Panc1 (cell line): ENCODE results near the gene IZUMO4. TPM values are rescaled to one million over a fixed set of nuclear protein-coding genes. Genes with fewer than 3 reads are reported as not detected.

Experiments used
- ATAC-seq: fragments of 200-7000 bp; cut with Tn5 transposase; 2 replicates; pipeline ENCODE4 v1.9.1; 2020; ENCODE audit warnings: mild to moderate bottlenecking, moderate library complexity
- BruUV-seq: library from RNA; stranded (reverse); fragments of 400-500 nt; replicated peaks from 2 replicates; lab custom pipeline; 2021; lab: Mats Ljungman, UMichigan
- CTCF ChIA-PET: fragments of 300-600 bp; sonication (Branson Sonifier 250); formaldehyde crosslinking; loops from one replicate; lab custom pipeline; 2022; ENCODE audit warnings: antibody characterized with exemption; lab: Charles Lee
- POLR2A ChIA-PET: fragments of 300-600 bp; sonication (Branson Sonifier 250); formaldehyde crosslinking; loops from one replicate; lab custom pipeline; 2022; ENCODE audit warnings: antibody characterized with exemption; lab: Charles Lee
- DNase-seq: peaks from one replicate; pipeline ENCODE4 v3.0.0-alpha.2; 2010; ENCODE audit warnings: low read depth, low spot score
- H3K27ac ChIP-seq: 2 replicates; pipeline ENCODE4 v1.5.1; 2011; ENCODE audit warnings: mild to moderate bottlenecking, low read length, inconsistent platforms
- H3K27me3 ChIP-seq: fragments of 200-500 bp; sonication (Bioruptor generic); 2 replicates; pipeline ENCODE4 v1.6.0; 2014; ENCODE audit warnings: low read length, inconsistent platforms; ENCODE audit not compliant: control insufficient read depth, insufficient read depth
- H3K36me3 ChIP-seq: fragments of 200-500 bp; sonication (Bioruptor generic); 2 replicates; pipeline ENCODE4 v1.5.1; 2014; ENCODE audit warnings: inconsistent platforms, mild to moderate bottlenecking, low read length, moderate library complexity; ENCODE audit not compliant: control insufficient read depth, insufficient read depth
- H3K4me1 ChIP-seq: 2 replicates; pipeline ENCODE4 v1.5.1; 2011; ENCODE audit warnings: inconsistent platforms, mild to moderate bottlenecking, low read length, moderate library complexity; ENCODE audit not compliant: control insufficient read depth, insufficient read depth
- H3K4me3 ChIP-seq, 2 experiments: 2 replicates each; pipeline ENCODE4 v1.5.1; 2011 to 2012; ENCODE audit warnings: low read depth in 2 of 2, low read length in 2 of 2, mild to moderate bottlenecking in 2 of 2, inconsistent platforms in 1 of 2, moderate library complexity in 1 of 2
- H3K9me3 ChIP-seq: fragments of 200-500 bp; sonication (Bioruptor generic); 2 replicates; pipeline ENCODE4 v1.5.1; 2014; ENCODE audit warnings: low read depth, mild to moderate bottlenecking, inconsistent platforms, low read length, moderate library complexity; ENCODE audit not compliant: control insufficient read depth, insufficient read depth
- POLR2AphosphoS5 ChIP-seq: IDR thresholded peaks from 2 replicates; pipeline ENCODE4 v1.6.1; 2012; ENCODE audit warnings: mild to moderate bottlenecking, low read depth, low read length, moderate library complexity
- SIN3A ChIP-seq: IDR thresholded peaks from 2 replicates; pipeline ENCODE4 v1.6.1; 2012; ENCODE audit warnings: low read depth, mild to moderate bottlenecking, low read length, moderate library complexity, borderline replicate concordance; ENCODE audit not compliant: insufficient read depth
- TCF7L2 ChIP-seq: IDR thresholded peaks from 2 replicates; pipeline ENCODE4 v1.6.1; 2011; ENCODE audit warnings: mild to moderate bottlenecking, low read depth, low read length, inconsistent platforms
- in situ Hi-C: cut with HindIII; loops from 2 replicates; pipeline ENCODE4 v1.10.0; 2016; ENCODE audit warnings: low sequenced_read_pairs, low pct_unique_long_range_greater_than_20kb
- intact Hi-C: fragments of 100-400 bp; cut with micrococcal nuclease; formaldehyde crosslinking; loops from one replicate; pipeline ENCODE4 v1.10.0; 2022; ENCODE audit not compliant: unreplicated experiment
- total RNA-seq: library from RNA; stranded (reverse); gene quantifications from one replicate; pipeline ENCODE4 v1.2.1, GENCODE V29; 2021; ENCODE audit not compliant: unreplicated experiment
- TF ChIP-seq, protein P1 (sequence below): fragments of 450-650 bp; IDR thresholded peaks from 2 replicates; pipeline ENCODE4 v1.5.1; 2017; ENCODE audit warnings: mild to moderate bottlenecking
- TF ChIP-seq, protein P2 (sequence below), 2 experiments: IDR thresholded peaks; 2 replicates each; pipeline ENCODE4 v1.6.1; 2011 to 2012; ENCODE audit warnings: low read depth in 2 of 2, control low read depth in 1 of 2, low read length in 1 of 2, mild to moderate bottlenecking in 1 of 2, moderate library complexity in 1 of 2; ENCODE audit not compliant: insufficient read depth in 1 of 2

IZUMO4 gene
- total RNA-seq, 1 experiment from 2014 or later: 5.4 TPM

DNA sequence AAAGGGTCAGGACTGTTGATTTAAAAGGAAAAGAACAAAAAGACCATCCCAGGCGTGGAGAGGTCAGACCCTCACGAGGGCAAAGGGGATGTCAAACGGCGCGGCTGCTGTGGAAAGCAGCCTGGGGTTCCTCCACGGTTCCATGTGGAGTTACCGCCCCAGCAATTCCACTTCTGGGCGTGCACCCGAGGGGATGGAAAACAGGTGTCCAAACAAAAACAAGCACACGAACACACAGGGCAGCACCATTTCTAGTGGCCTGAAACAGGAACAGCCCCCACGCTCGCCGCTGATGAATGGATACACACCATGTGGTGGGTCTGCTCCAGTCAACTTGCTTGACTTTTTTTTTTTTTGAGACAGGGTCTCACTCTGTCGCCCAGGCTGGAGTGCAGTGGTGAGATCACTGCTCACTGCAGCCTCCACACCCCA, 43.4 kb downstream of the IZUMO4 start:
- Histone ChIP-seq H3K27ac (no peak overlapping the region), H3K4me3 (no peak overlapping the region), H3K36me3 (no peaks in the 10 kb centered on the region; the same call in 1 of the 2 replicates), H3K9me3 (no peaks in the 10 kb centered on the region), H3K27me3 (no peaks in the 10 kb centered on the region), H3K4me1 (no peaks in the 10 kb centered on the region; the same call in 1 of the 2 replicates)
- ChIA-PET CTCF (no interaction called here), POLR2A (no interaction called here)
- TF ChIP-seq SIN3A (no peak), POLR2AphosphoS5 (no peak), TCF7L2 (no peak)
- TF ChIP-seq, protein P1, sequence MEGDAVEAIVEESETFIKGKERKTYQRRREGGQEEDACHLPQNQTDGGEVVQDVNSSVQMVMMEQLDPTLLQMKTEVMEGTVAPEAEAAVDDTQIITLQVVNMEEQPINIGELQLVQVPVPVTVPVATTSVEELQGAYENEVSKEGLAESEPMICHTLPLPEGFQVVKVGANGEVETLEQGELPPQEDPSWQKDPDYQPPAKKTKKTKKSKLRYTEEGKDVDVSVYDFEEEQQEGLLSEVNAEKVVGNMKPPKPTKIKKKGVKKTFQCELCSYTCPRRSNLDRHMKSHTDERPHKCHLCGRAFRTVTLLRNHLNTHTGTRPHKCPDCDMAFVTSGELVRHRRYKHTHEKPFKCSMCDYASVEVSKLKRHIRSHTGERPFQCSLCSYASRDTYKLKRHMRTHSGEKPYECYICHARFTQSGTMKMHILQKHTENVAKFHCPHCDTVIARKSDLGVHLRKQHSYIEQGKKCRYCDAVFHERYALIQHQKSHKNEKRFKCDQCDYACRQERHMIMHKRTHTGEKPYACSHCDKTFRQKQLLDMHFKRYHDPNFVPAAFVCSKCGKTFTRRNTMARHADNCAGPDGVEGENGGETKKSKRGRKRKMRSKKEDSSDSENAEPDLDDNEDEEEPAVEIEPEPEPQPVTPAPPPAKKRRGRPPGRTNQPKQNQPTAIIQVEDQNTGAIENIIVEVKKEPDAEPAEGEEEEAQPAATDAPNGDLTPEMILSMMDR: no peak
- TF ChIP-seq, protein P2, sequence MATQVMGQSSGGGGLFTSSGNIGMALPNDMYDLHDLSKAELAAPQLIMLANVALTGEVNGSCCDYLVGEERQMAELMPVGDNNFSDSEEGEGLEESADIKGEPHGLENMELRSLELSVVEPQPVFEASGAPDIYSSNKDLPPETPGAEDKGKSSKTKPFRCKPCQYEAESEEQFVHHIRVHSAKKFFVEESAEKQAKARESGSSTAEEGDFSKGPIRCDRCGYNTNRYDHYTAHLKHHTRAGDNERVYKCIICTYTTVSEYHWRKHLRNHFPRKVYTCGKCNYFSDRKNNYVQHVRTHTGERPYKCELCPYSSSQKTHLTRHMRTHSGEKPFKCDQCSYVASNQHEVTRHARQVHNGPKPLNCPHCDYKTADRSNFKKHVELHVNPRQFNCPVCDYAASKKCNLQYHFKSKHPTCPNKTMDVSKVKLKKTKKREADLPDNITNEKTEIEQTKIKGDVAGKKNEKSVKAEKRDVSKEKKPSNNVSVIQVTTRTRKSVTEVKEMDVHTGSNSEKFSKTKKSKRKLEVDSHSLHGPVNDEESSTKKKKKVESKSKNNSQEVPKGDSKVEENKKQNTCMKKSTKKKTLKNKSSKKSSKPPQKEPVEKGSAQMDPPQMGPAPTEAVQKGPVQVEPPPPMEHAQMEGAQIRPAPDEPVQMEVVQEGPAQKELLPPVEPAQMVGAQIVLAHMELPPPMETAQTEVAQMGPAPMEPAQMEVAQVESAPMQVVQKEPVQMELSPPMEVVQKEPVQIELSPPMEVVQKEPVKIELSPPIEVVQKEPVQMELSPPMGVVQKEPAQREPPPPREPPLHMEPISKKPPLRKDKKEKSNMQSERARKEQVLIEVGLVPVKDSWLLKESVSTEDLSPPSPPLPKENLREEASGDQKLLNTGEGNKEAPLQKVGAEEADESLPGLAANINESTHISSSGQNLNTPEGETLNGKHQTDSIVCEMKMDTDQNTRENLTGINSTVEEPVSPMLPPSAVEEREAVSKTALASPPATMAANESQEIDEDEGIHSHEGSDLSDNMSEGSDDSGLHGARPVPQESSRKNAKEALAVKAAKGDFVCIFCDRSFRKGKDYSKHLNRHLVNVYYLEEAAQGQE (IDR thresholded peaks at IDR 0.05; ENCODE audit: insufficient read depth in 1 of 2, low read depth in 2 of 2, low read length in 1 of 2): no peak
- DNase-seq: no peak
- intact Hi-C loops (no loop called here), in situ Hi-C loops (no loop called here)
- ATAC-seq: no peak
- no TSS peak for BruUV-seq

DNA sequence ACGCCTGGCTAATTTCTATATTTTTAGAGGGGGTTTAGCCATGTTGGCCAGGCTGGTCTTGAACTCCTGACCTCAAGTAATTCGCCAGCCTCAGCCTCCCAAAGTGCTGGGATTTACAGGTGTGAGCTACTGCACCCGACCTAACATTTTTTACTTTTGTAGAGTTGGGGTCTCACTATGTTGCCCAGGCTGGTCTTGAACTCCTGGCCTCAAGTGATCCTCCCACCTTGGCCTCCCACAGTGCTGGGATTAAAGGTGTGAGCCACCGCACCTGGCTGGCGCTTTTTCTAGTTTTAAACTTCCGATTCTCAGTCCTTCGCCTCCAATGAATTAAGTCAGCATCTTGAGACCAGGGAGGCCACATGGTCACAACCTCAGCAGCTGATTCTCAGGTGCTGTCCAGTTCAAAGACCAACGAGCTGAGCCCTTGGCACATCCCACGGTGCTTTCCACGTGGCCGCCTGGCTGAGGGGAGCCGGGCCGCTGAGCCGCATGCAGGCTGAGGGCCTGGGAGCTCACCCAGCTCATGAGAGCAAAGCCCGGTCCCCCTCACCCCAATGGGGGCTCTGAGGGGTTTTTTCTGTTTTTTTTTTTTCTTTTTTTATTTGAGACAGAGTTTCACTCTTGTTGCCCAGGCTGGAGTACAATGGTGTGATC, 45.6 kb downstream of the IZUMO4 start:
- in situ Hi-C loops: no loop called here
- H3K27ac ChIP-seq: no peak overlapping the region
- BruUV-seq: no TSS peak
- no peaks in the 10 kb centered on the region for H3K27me3 ChIP-seq
- intact Hi-C loops: no loop called here
- DNase-seq (no peak), ATAC-seq (no peak)
- POLR2A ChIA-PET: interaction anchor here (0.6 kb wide), 2 partner anchors 286 to 931 kb away, joined by 3 to 4 read pairs; no protein-coding TSS in a partner anchor
- CTCF ChIA-PET: interaction anchor here (0.6 kb wide), 1 partner anchor 17 kb away, joined by 4 read pairs; no protein-coding TSS in a partner anchor
- H3K9me3 ChIP-seq: no peaks in the 10 kb centered on the region
- peaks cover 5% of the 10 kb centered on the region for H3K4me1 ChIP-seq
- no peaks in the 10 kb centered on the region; the same call in 1 of the 2 replicates for H3K36me3 ChIP-seq
- H3K4me3 ChIP-seq: no peak overlapping the region
- TF ChIP-seq, protein P1: no peak
- TF ChIP-seq SIN3A (no peak), TCF7L2 (no peak), POLR2AphosphoS5 (no peak)
- TF ChIP-seq, protein P2 (IDR thresholded peaks at IDR 0.05; ENCODE audit: insufficient read depth in 1 of 2, low read depth in 2 of 2, low read length in 1 of 2): no peak
